HK-2 (cell line): ENCODE data around the gene DR1.

Experiments
- DNase-seq: peaks from one replicate; pipeline ENCODE4 v3.0.0-alpha.2; 2018; ENCODE audit not compliant: unreplicated experiment

Gene DR1

GRCh38 chr1:93345633-93346420, at the start of gene DR1:
Gene DR1, plus strand, starts transcription at chr1:93345907. Its CDS starts 739 bp downstream, at chr1:93346646.
- DNase-seq, result peak; percentile 95

DNA sequence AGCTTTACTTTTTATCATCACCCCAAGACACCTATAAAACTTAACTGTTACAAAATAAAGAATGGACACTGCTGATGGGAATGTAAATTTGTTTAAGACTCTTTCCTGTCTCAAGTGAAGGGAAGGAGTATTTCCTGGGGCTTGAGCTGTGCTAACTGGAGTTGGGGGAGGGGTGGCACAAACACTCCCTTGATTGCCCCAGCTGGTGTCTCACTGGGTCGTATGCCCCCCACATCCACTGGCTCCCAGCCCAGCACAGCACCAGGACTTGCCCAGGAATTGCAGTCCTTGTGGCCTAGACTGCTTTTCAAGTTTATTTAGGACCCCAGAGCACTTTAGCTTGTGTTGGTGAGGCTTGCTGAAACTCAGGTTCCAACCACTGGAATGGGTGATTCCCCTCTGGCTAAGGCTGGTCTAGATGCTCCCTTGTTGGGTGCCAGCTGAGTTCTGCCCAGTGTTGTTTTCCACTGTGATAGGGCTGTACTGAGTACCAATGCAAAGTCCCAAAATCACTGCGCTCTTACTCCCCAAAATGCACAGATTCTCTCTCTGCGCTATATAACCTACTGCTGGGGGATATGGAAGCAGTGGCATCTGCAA, 49.1 kb upstream of the DR1 start:
- DNase-seq, result no peak

DNA sequence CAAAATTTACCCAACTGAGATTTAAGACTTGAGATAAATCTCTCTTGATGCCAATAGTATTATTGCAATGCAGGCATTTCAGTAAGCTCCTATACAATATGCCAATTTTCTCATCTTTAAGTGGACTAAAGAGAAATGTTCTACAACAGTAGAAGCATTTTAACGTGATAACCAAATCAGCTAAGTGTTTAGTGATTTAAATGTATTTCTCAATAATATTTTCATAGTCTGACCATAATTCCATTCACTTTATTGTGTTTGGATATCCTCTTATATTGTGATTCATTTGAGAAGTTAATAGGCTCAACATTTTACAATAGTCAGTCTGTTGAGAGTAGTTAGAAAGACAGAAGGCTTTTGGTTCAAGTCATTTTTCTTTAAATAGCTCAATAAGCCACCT, 44.6 kb upstream of the DR1 start:
- DNase-seq, result no peak

DNA sequence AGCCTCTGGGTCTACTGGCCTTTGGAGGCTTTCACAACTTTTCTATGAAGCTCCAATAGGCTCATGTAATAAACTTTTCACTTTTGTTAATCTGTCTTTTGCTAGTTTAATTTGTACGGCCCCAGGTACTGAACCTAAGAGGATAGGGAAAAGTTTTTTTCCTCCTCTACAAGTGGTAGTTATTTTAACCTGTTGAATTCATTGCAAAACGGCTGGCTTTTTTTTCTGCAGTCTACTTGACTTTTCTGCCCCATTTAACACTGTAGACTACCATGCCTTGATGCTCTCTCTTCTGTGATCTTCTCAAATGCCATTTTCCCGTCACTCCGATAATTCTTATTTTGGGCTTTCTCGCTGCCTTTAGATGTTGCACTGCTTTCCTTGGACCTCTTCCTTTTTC, 43.6 kb upstream of the DR1 start:
- DNase-seq, result no peak

- DNase-seq, result no peak
Observed at GRCh38 chr1:93304716-93305138, 41.0 kb upstream of the DR1 start.

DNA sequence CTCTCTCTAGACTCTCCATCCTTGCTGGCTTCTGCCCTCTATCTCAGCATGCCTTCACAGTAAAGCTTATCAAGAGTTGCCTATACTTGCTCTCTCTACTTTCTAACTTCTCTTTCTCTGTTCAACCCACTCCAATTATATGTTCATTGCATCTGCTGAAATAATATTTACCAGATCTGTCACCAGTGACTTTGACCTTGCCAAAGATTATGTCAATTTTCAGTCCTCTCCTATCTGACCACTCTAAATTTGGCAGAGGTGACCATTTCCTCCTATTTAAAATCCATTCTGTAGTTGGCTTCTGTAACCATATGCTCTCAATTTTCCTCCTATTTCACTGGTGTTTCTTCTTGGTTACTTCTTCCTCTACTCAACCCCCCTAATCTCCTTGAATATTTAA, 38.8 kb upstream of the DR1 start:
- DNase-seq, result no peak

- no peak for DNase-seq
Observed at GRCh38 chr1:93313026-93313425, 32.7 kb upstream of the DR1 start.

DNA sequence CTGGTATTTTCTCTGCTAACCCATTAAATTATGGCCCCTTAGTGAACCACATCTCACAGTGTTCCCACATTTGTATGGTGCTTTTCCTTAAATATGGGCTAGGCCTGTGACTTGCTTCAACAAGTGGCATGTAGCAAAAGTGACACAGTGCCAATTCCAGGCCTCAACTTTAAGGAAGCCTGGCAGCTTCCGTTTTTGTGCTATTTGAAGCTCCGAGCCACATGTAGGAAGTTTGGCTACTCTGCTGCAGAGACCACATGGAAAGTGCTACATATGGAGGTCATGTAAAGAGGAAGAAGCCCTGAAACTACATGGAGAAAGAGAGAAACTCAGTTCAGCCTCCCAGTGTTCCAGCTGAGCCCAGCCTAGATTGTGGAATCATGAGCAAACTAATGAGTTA, 28.5 kb upstream of the DR1 start:
- no peak for DNase-seq

DNA sequence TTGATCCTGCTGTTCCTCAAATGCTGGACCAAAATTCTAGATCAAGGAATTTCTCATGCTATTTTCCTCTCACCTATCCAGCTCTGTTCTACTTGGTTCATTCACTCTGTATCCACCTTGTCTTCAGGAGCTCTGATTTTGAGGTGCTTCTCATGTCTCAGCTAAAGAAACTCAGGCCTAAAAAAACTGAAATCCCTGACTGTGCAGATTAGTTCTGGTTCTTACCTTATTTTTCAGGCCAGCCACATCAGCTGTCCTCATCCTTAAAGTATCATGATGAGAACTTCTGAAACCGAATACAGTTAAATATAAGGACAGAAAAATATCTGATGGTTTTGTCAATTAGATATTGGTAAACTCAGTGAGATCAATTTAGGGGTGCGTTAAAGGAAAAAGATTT, 27.8 kb upstream of the DR1 start:
- DNase-seq, result no peak

- DNase-seq, result no peak
Observed at GRCh38 chr1:93321720-93322119, 24.0 kb upstream of the DR1 start.

- DNase-seq, result no peak
Observed at GRCh38 chr1:93322349-93322748, 23.4 kb upstream of the DR1 start.

DNA sequence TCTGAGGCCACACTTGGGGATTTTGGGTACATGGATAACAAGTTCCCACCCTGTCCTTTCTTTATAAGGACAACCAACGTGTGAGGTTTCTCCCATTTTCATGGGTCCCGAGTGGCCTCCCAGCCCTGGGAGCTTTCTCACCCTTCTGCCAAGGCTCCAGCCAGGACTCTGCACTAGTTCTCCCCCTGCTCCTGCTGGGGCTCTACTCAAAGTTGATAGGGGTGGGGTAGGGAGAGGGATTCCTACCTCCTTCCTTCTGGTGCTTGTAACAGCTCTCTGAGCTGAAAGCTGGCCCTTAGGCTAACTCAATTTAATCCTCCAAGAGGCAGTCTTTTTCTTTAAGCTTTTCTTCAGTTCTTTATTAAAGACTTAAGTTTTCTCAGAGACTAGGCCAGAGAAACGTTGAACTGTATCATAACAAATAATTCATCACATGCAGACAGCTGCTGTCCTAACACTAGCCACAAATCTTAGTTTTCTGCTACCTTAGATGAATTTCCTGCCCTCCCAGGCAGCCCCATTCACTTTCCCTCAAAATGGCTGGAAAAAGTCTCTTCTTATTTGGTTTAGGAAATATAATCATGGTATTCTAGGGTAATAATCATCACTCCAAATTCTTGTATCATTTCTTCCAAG, 22.4 kb upstream of the DR1 start:
- no peak for DNase-seq

DNA sequence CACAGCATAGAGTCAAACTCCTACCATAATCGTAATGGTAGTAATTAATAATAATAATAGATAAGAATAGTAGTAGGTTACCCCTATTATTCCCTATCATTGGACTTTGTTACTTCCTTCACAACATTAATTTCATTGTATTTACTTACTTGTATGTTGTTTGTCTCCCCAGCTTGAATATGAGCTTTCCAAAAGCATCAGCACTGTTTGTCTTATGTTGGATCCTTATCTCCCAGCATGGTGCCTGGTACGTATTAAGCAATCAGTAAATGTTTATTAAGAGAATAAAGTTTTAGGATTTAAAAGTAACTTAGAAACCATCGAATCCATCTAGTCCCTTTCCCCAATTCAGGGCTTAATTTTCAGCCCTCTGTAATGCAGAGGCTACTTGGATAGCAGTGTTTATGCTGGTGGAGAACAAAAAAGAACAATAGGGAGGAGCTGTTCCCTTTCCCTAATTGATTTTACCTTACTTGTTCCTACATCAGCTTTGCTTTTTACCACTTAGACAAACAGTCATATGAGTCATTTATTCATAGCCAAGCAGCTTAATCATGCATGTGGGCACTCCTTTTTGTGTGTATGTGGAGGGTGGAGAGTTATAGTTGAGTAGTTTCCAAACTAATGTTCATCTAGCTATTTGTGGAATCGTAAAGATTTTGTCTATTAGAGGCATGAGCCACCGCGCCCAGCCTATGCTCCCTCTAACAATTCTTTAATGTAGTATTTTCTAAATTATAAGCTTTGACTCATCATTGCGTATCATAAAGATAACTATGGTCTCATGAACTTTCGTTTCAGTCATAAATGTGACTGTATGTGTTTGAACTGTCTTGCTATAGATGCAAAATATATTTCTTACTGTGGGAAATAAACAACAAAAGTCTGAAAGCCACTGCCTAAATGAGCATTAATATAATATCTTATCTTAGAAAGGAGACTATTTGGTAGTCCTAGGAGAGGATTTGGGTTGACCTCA, 20.9 kb upstream of the DR1 start:
- DNase-seq, result no peak

DNA sequence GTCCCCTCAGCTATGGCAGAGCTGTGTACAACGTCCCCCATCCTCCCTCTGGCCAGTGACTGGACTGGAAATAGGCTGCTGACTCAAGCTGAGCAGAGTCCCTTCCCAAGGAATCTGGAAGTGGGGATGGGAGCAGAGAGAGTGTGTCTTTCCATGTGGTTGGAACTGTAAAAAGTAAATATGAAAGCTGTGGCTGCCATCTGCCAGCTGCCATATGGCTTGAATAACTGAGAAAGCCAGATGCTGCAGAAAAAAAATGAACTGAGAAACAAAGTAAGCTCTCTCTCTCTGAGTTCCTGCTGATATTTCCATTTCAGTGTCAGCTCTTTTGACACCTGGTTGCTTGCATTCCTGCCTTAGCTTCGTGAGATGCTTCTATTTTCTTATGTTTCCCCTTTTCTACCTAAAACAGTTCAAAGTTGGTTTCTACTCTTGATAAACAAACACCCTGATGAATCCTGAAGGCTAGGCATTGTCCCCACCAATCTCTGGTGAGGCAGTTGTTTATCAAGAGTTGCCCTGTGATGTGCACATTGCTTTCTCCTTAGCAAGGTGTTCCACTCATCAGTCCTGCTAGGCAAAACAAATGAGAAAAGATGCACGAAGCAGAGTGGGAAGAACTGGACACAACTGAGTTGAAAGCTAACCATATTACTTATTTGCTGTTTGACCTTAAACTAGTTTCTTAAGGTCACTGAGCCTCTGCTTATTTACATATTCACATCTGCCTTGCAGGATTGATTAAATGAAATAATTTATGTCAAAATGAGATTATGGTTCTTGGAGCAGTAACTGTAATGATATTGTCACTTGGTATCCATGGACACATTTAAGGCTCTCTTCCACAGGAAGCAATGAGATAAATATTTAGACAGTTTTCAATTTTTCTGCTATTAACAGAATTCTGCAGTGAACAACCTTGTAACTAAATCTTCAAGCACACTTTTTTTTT, 16.6 kb upstream of the DR1 start:
- no peak for DNase-seq

DNA sequence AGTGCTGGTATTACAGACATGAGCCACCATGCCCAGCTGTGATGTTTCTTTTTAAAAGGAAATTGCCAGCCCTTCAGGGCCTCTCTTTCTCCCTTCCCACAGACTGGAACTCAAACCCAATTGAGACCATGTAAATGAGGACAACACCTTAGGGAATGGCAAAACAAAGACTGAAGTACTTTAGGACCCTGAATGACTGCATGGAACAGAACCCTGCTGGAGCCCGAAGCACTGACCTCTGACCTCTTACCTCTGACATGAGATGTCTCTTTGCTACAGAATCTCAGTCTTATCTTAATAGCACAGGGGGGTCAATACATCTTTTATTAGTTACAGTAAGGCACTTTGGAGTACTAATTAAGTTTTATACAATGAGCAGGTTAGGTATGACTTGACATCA, 15.5 kb upstream of the DR1 start:
- no peak for DNase-seq

DNA sequence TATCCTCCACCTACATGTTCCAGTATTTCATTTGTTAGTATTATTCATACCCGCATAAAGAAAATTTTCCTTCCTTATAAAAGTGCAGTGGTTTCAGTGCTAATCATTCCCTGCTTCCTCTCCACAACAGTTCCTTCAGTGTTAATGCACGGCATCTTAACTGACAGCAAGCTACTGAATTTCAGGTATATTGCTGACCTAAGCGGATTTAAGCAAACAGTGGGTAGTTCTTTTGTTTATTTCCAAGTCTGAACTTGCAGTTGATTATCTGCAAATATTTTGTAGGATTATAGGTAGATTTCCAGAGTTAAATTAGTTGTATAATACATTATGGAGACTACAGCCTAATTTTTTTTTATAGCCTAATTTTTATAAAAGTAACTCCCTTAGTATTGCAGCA, 15.1 kb upstream of the DR1 start:
- no peak for DNase-seq

GRCh38 chr1:93331412-93331811, 14.3 kb upstream of the DR1 start:
- DNase-seq, result no peak

DNA sequence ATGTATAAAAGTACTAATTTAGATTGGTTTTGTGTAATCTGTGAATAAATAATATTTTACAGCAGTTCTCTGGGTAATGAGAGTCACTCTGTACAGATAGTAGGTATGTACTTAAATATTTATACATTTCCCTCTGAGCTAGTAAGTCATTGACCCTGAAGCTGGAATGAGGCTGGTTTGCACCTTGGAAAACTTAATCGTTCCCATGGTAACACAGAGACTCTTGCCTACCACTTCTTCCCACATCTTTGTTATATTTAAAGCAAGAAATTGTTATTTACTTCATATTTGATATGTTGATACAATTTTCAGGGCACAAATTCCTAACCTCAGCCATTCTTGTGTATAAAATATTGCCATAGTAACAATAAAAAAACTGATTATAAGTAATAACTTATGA, 13.3 kb upstream of the DR1 start:
- no peak for DNase-seq

DNA sequence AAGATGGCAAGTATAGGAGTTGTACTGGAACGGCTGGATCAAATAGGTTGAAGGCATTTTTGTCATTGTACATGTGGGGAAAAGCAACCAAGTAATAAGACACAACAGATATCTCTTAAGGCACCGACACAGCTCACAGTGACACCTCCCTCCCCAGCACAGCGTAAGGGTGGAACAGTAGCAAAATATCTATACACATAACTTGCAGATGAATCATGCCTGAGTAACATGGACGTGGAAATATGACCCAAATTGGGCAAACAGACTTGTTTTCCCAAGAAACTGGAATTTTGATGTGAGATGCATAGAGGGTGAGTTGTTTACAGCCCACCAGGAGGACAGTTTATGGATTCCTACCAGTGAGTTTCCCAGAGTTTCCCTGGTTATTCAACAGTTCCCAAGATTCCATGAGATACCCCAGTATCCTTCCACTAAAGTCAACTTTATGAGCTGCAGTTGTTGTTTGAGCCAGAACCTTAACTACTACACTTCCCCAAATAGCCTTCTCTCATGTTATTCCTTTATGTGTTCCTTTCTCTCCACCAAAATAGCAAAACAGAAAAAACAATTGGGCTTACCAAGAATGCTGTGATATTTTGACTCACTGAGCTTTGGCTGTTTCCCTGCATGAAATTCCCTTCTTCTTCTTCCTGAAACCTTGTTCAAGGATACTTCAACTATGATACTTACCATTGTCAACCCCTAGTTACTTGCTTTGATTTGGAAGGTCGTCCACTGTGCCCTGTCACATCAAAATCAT, 7.1 kb upstream of the DR1 start:
- peak; percentile 24 for DNase-seq

DNA sequence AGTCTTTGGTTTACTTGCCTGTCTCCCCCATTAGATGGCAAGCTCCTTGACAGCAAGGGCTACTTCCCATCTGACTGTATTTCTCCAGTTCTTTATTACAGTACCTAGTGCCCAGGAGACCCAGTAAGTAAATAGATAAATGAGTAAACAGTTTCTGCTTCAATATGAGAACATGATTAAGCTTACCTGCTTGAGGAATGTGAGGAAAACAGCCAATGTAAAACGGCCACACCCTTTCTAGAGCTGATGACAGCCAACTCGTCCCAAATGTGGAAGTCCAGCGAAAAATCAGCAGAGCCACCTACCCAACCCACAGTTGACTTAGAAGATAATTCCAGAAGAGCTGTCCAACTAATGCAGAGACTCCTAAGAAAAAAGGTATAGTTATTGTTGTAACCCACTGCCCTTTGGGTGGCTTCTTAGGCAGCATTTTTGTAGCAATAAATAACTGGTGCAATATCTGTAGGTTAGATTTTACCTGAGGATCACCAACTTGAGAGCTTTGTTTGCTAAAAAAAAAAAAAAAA, 6.5 kb upstream of the DR1 start:
- no peak for DNase-seq
